Occipital lobe (tissue), 2 donors: ENCODE measurements around the gene MYO1A. TPM values are rescaled to one million over a fixed set of nuclear protein-coding genes. Genes with fewer than 3 reads are reported as not detected.
"Not testable (repeated sequence)": the region's sequence is repeated elsewhere in the genome, so short reads cannot be mapped to it uniquely, and the experiment has no call there.

ENCODE experiments used
- DNase-seq: peaks from one replicate; lab custom pipeline; 2025; lab: John Stamatoyannopoulos, UW
- total RNA-seq: library from RNA; depleted of rRNA; stranded (reverse); fragments of >200 nt; gene quantifications from one replicate; pipeline ENCODE4 v1.2.3, GENCODE V29; 2014

The MYO1A gene
- total RNA-seq, 1 donor from 2014 or later: not detected

GRCh38 chr12:57019983-57020719 is 29.8 kb downstream of the MYO1A start:
- no peak for DNase-seq

GRCh38 chr12:57018906-57019305 is 31.0 kb downstream of the MYO1A start:
- DNase-seq: no peak

GRCh38 chr12:57018353-57018752 is 31.6 kb downstream of the MYO1A start:
- DNase-seq: not testable (repeated sequence)

- no peak for DNase-seq
Measured at GRCh38 chr12:57016348-57016747, 33.6 kb downstream of the MYO1A start, which contains the start of gene TAC3. TAC3 (minus strand) TSS chr12:57016529; CDS start chr12:57015797, 732 bp downstream.

- DNase-seq: no peak
Measured at GRCh38 chr12:57012600-57013465, 37.1 kb downstream of the MYO1A start.

- DNase-seq: no peak
Measured at GRCh38 chr12:57011438-57012424, 38.2 kb downstream of the MYO1A start.

- no peak for DNase-seq
Measured at GRCh38 chr12:57010627-57011247, 39.2 kb downstream of the MYO1A start.

GRCh38 chr12:57009949-57010626 is 39.8 kb downstream of the MYO1A start:
- no peak for DNase-seq

GRCh38 chr12:57008178-57008577 is 41.8 kb downstream of the MYO1A start:
- no peak for DNase-seq

GRCh38 chr12:57006809-57007475 is 43.0 kb downstream of the MYO1A start:
- no peak for DNase-seq

GRCh38 chr12:57005980-57006808 is 43.7 kb downstream of the MYO1A start, which contains the start of gene ZBTB39:
ZBTB39 (minus strand) TSS chr12:57006546; CDS start chr12:57004917, 1,629 bp downstream.
- DNase-seq: peak; percentile 43

- DNase-seq: no peak
Measured at GRCh38 chr12:57004651-57005050, 45.3 kb downstream of the MYO1A start.

GRCh38 chr12:57003395-57003794 is 46.5 kb downstream of the MYO1A start:
- DNase-seq: no peak

GRCh38 chr12:57001448-57001906 is 48.5 kb downstream of the MYO1A start:
- DNase-seq: no peak

- no peak for DNase-seq
Measured at GRCh38 chr12:57000393-57000792, 49.5 kb downstream of the MYO1A start.

GRCh38 chr12:56999456-56999855 is 50.5 kb downstream of the MYO1A start:
- DNase-seq: no peak

GRCh38 chr12:56998981-56999380 is 50.9 kb downstream of the MYO1A start:
- DNase-seq: no peak

GRCh38 chr12:56998316-56998715 is 51.6 kb downstream of the MYO1A start:
- DNase-seq: no peak
